IMR-90 (cell line): ENCODE results near the gene PTRH2. TPM values are rescaled to one million over a fixed set of nuclear protein-coding genes. Genes with fewer than 3 reads are reported as not detected.

ENCODE experiments used
- ATAC-seq: fragments of 200-7000 bp; cut with Tn5 transposase; 2 replicates; pipeline ENCODE4 v1.9.1; 2020; ENCODE audit warnings: low read depth, mild to moderate bottlenecking, moderate library complexity
- BruUV-seq: library from RNA; stranded (reverse); fragments of 400-500 nt; replicated peaks from 2 replicates; lab custom pipeline; 2021; lab: Mats Ljungman, UMichigan
- CTCF ChIA-PET: fragments of 300-600 bp; formaldehyde crosslinking; extraction: SDS; loops from one replicate; lab custom pipeline; 2021; ENCODE audit warnings: antibody characterized with exemption; lab: Yijun Ruan, JAX
- POLR2A ChIA-PET: fragments of 300-600 bp; sonication (Branson Sonifier 250); formaldehyde crosslinking; loops from one replicate; lab custom pipeline; 2022; ENCODE audit warnings: antibody characterized with exemption; ENCODE audit not compliant: unreplicated experiment; lab: Charles Lee
- DNase-seq: peaks from one replicate; pipeline ENCODE4 v3.0.0; 2013
- H2AFZ ChIP-seq: replicated peaks from 2 replicates; pipeline ENCODE3; 2013; ENCODE audit warnings: low read length, mild to moderate bottlenecking; ENCODE audit not compliant: poor library complexity
- H2AK5ac ChIP-seq: 2 replicates; pipeline ENCODE4 v1.6.1; 2013; ENCODE audit warnings: low read depth, low read length, inconsistent platforms
- H2AK9ac ChIP-seq: replicated peaks from 2 replicates; pipeline ENCODE3; 2013; ENCODE audit warnings: mild to moderate bottlenecking, low read depth, low read length, moderate library complexity; ENCODE audit not compliant: poor library complexity
- H2BK120ac ChIP-seq: 2 replicates; pipeline ENCODE4 v1.6.1; 2013; ENCODE audit warnings: low read depth, low read length, inconsistent platforms
- H2BK15ac ChIP-seq: 3 replicates; pipeline ENCODE4 v1.6.1; 2013; ENCODE audit warnings: low read depth, low read length, inconsistent platforms
- H2BK20ac ChIP-seq: 2 replicates; pipeline ENCODE4 v1.6.1; 2013; ENCODE audit warnings: low read depth, mild to moderate bottlenecking, inconsistent platforms, low read length, moderate library complexity
- H2BK5ac ChIP-seq: 2 replicates; pipeline ENCODE4 v1.6.1; 2013; ENCODE audit warnings: mild to moderate bottlenecking, low read depth, low read length, inconsistent platforms; ENCODE audit not compliant: poor library complexity, severe bottlenecking
- H3K14ac ChIP-seq: replicated peaks from 2 replicates; pipeline ENCODE4 v1.6.1; 2013; ENCODE audit warnings: low read depth, low read length, inconsistent platforms
- H3K18ac ChIP-seq: 2 replicates; pipeline ENCODE4 v1.6.1; 2013; ENCODE audit warnings: low read depth, low read length, control low read depth
- H3K23ac ChIP-seq: 2 replicates; pipeline ENCODE4 v1.6.1; 2013; ENCODE audit warnings: low read depth, low read length, inconsistent platforms
- H3K27ac ChIP-seq: 2 replicates; pipeline ENCODE4 v1.5.1; 2013; ENCODE audit warnings: mild to moderate bottlenecking, control low read depth, low read length; ENCODE audit not compliant: insufficient read depth
- H3K27me3 ChIP-seq: 2 replicates; pipeline ENCODE4 v1.6.1; 2013; ENCODE audit warnings: low read length; ENCODE audit not compliant: control insufficient read depth, insufficient read depth
- H3K36me3 ChIP-seq: 2 replicates; pipeline ENCODE4 v1.6.1; 2013; ENCODE audit warnings: low read length, mixed read lengths; ENCODE audit not compliant: control insufficient read depth, insufficient read depth
- H3K4ac ChIP-seq: 2 replicates; pipeline ENCODE4 v1.6.1; 2013; ENCODE audit warnings: low read depth, low read length, inconsistent platforms
- H3K4me1 ChIP-seq: 2 replicates; pipeline ENCODE4 v1.6.1; 2013; ENCODE audit warnings: low read length, mixed read lengths; ENCODE audit not compliant: control insufficient read depth, insufficient read depth
- H3K4me2 ChIP-seq: 2 replicates; pipeline ENCODE4 v1.6.1; 2013; ENCODE audit warnings: low read depth, mild to moderate bottlenecking, control low read depth, low read length, moderate library complexity
- H3K4me3 ChIP-seq: 2 replicates; pipeline ENCODE4 v1.5.1; 2013; ENCODE audit warnings: low read depth, mild to moderate bottlenecking, control low read depth, low read length, moderate library complexity; ENCODE audit not compliant: insufficient read depth
- H3K56ac ChIP-seq: 2 replicates; pipeline ENCODE4 v1.6.1; 2013; ENCODE audit warnings: low read length, inconsistent platforms; ENCODE audit not compliant: insufficient read depth; ENCODE audit errors: extremely low read depth
- H3K79me1 ChIP-seq, 2 experiments: 2 replicates each; pipeline ENCODE4 v1.6.1; 2013; ENCODE audit warnings: low read length in 2 of 2, inconsistent platforms in 1 of 2, low read depth in 1 of 2
- H3K9ac ChIP-seq: 2 replicates; pipeline ENCODE4 v1.6.1; 2013; ENCODE audit warnings: low read depth, low read length, control low read depth
- H3K9me1 ChIP-seq: 2 replicates; pipeline ENCODE4 v1.6.1; 2013; ENCODE audit warnings: low read length, inconsistent platforms; ENCODE audit not compliant: insufficient read depth
- H3K9me3 ChIP-seq: 2 replicates; pipeline ENCODE4 v1.6.1; 2013; ENCODE audit warnings: low read length; ENCODE audit not compliant: control insufficient read depth, insufficient read depth
- H4K20me1 ChIP-seq: 2 replicates; pipeline ENCODE4 v1.6.1; 2013; ENCODE audit warnings: low read length, inconsistent platforms; ENCODE audit not compliant: insufficient read depth
- H4K5ac ChIP-seq: 2 replicates; pipeline ENCODE4 v1.6.1; 2013; ENCODE audit warnings: mild to moderate bottlenecking, low read depth, low read length, control low read depth
- H4K8ac ChIP-seq, 2 experiments: 2 replicates each; pipeline ENCODE4 v1.6.1; 2013; ENCODE audit warnings: low read depth in 2 of 2, low read length in 2 of 2, control low read depth in 1 of 2, inconsistent platforms in 1 of 2
- H4K91ac ChIP-seq: 2 replicates; pipeline ENCODE4 v1.6.1; 2013; ENCODE audit warnings: low read depth, low read length, inconsistent platforms; ENCODE audit not compliant: insufficient read depth
- CEBPB ChIP-seq: IDR thresholded peaks from 2 replicates; pipeline ENCODE4 v1.6.1; 2012; ENCODE audit warnings: low read depth, low read length, improper control_type of control experiment
- CHD1 ChIP-seq: IDR thresholded peaks from 2 replicates; pipeline ENCODE4 v1.6.1; 2012; ENCODE audit warnings: low read depth, low read length, improper control_type of control experiment
- CTCF ChIP-seq: conservative IDR thresholded peaks from 2 replicates; pipeline ENCODE4 v1.5.1; 2012; ENCODE audit warnings: mild to moderate bottlenecking, low read depth, low read length, improper control_type of control experiment
- FOS ChIP-seq: fragments of 150-350 bp; IDR thresholded peaks from 2 replicates; pipeline ENCODE4 v1.6.1; 2016; ENCODE audit warnings: low read depth, low read length
- MXI1 ChIP-seq: IDR thresholded peaks from 2 replicates; pipeline ENCODE4 v1.6.1; 2012; ENCODE audit warnings: low read depth, mild to moderate bottlenecking, low read length, moderate library complexity, borderline replicate concordance
- POLR2A ChIP-seq: IDR thresholded peaks from 2 replicates; pipeline ENCODE4 v1.6.1; 2012; ENCODE audit warnings: mild to moderate bottlenecking, low read depth, low read length
- RCOR1 ChIP-seq: IDR thresholded peaks from 2 replicates; pipeline ENCODE4 v1.6.1; 2012; ENCODE audit warnings: mild to moderate bottlenecking, low read length, improper control_type of control experiment; ENCODE audit not compliant: insufficient replicate concordance
- SMC3 ChIP-seq: fragments of 150-350 bp; IDR thresholded peaks from 2 replicates; pipeline ENCODE4 v1.6.1; 2016; ENCODE audit warnings: low read depth, mild to moderate bottlenecking, antibody characterized with exemption, low read length, moderate library complexity
- USF2 ChIP-seq: fragments of 150-350 bp; IDR thresholded peaks from 2 replicates; pipeline ENCODE4 v1.6.1; 2017; ENCODE audit warnings: mild to moderate bottlenecking, antibody characterized with exemption, low read length, low read depth
- WGBS, 2 experiments: methylation state at CpG; one replicate each; pipeline versions ENCODE4 v1.1.5 to v1.1.7; 2013; ENCODE audit warnings: missing lambda C conversion rate in 2 of 2; ENCODE audit not compliant: insufficient read length in 1 of 2; ENCODE audit errors: extremely low coverage in 2 of 2; 5-methylcytosine and 5-hydroxymethylcytosine counted together
- dilution Hi-C: fragments of 300-500 bp; cut with HindIII; formaldehyde crosslinking; loops from one replicate; pipeline ENCODE4 v1.14.3; 2018; ENCODE audit warnings: low sequenced_read_pairs; ENCODE audit not compliant: unreplicated experiment
- in situ Hi-C: fragments of 300-500 bp; cut with MboI; formaldehyde crosslinking; loops from 3 replicates; pipeline ENCODE4 v1.14.3; 2019; ENCODE audit warnings: low sequenced_read_pairs, inconsistent platforms, mixed read lengths
- intact Hi-C: fragments of 100-400 bp; cut with micrococcal nuclease; formaldehyde crosslinking; loops from 2 replicates; pipeline ENCODE4 v1.10.0; 2022
- polyA plus RNA-seq, 3 experiments: library from polyadenylated mRNA; depleted of rRNA; stranded (reverse); fragments of >200 nt; gene quantifications; 2 replicates each; pipeline ENCODE4 v1.2.3, GENCODE V29; 2012; ENCODE audit warnings: low replicate concordance in 1 of 3
- total RNA-seq: library from RNA; depleted of rRNA; stranded (reverse); fragments of >200 nt; gene quantifications from 2 replicates; pipeline ENCODE4 v1.2.3, GENCODE V29; 2012

PTRH2 gene
- total and polyA plus RNA-seq, 2 of the 4 experiments (the other 2 are of a cell fraction): 24.9 to 49.7 TPM

GRCh38 chr17:59714255-59714654 lies 7.0 kb upstream of the PTRH2 start:
- no peak overlapping the region for H3K4me3 ChIP-seq
- DNase-seq (no peak), ATAC-seq (no peak)
- H2AK9ac ChIP-seq: no peak overlapping the region
- no peak overlapping the region for H2BK20ac ChIP-seq
- H3K27ac ChIP-seq: no peak overlapping the region
- ChIA-PET CTCF (no interaction called here), POLR2A (no interaction called here)
- H4K5ac ChIP-seq: no peak overlapping the region
- H3K4ac ChIP-seq: no peak overlapping the region
- H3K36me3 ChIP-seq: no peaks in the 10 kb centered on the region; the same call in 1 of the 2 replicates
- H3K9ac ChIP-seq: no peak overlapping the region
- dilution Hi-C loops: no loop called here
- H3K9me1 ChIP-seq: peaks cover 7% of the 10 kb centered on the region
- no peak overlapping the region for H4K91ac ChIP-seq
- WGBS, 2 experiments: no CpG with 5 or more reads among the region's 2 CpGs
- in situ Hi-C loops: no loop called here
- H3K4me1 ChIP-seq: no peaks in the 10 kb centered on the region
- no peaks in the 10 kb centered on the region for H3K9me3 ChIP-seq
- H2BK120ac ChIP-seq: no peak overlapping the region
- H3K23ac ChIP-seq: no peak overlapping the region
- no peak overlapping the region for H3K14ac ChIP-seq
- no peak overlapping the region for H4K8ac ChIP-seq
- H2BK5ac ChIP-seq: no peak overlapping the region
- H4K20me1 ChIP-seq: peaks cover 18% of the 10 kb centered on the region
- no peak overlapping the region for H2BK15ac ChIP-seq
- H3K18ac ChIP-seq: no peak overlapping the region
- BruUV-seq: no TSS peak
- H3K27me3 ChIP-seq: no peaks in the 10 kb centered on the region
- TF ChIP-seq CEBPB: no peak
- TF ChIP-seq SMC3: no peak
- TF ChIP-seq CTCF: no peak
- TF ChIP-seq RCOR1: no peak
- TF ChIP-seq USF2: no peak
- no peak for TF ChIP-seq FOS
- TF ChIP-seq POLR2A: no peak
- no peak for TF ChIP-seq MXI1
- no peak for TF ChIP-seq CHD1
- no peak overlapping the region for H2AFZ ChIP-seq
- peaks cover 9 to 45% of the 10 kb centered on the region in 2 experiments for H3K79me1 ChIP-seq
- H3K4me2 ChIP-seq: no peak overlapping the region
- H2AK5ac ChIP-seq: no peak overlapping the region
- H3K56ac ChIP-seq: no peak overlapping the region
- intact Hi-C loops: no loop called here
